Astrocyte (in vitro differentiated cells and primary cell): ENCODE data around the gene SLC38A9. TPM values are rescaled to one million over a fixed set of nuclear protein-coding genes. Genes with fewer than 3 reads are reported as not detected.

Experiments
- DNase-seq: peaks from one replicate; pipeline ENCODE4 v3.0.0-alpha.2; 2010; ENCODE audit warnings: low read depth
- FAIRE-seq: peaks from 2 replicates; lab custom pipeline; 2011; peaks lifted over from hg19 to GRCh38; lab: Jason Lieb, UNC
- H2AFZ ChIP-seq: 2 replicates; pipeline ENCODE4 v1.6.0; 2012; ENCODE audit warnings: low read depth, low read length, inconsistent platforms
- H3K27ac ChIP-seq: 2 replicates; pipeline ENCODE4 v1.5.1; 2011; ENCODE audit warnings: low read depth, low read length, inconsistent platforms
- H3K27me3 ChIP-seq: 2 replicates; pipeline ENCODE4 v1.6.0; 2011; ENCODE audit warnings: low read length, inconsistent platforms; ENCODE audit not compliant: insufficient read depth
- H3K36me3 ChIP-seq: 2 replicates; pipeline ENCODE4 v1.5.1; 2011; ENCODE audit warnings: low read length, inconsistent platforms; ENCODE audit not compliant: insufficient read depth
- H3K4me1 ChIP-seq: 2 replicates; pipeline ENCODE4 v1.5.1; 2011; ENCODE audit warnings: low read length, inconsistent platforms; ENCODE audit not compliant: insufficient read depth
- H3K4me2 ChIP-seq: 2 replicates; pipeline ENCODE4 v1.6.0; 2012; ENCODE audit warnings: low read length, inconsistent platforms
- H3K4me3 ChIP-seq: 2 replicates; pipeline ENCODE4 v1.5.1; 2011; ENCODE audit warnings: low read depth, mild to moderate bottlenecking, low read length, inconsistent platforms; ENCODE audit not compliant: insufficient read depth
- H3K79me2 ChIP-seq: 2 replicates; pipeline ENCODE4 v1.6.0; 2012; ENCODE audit warnings: mild to moderate bottlenecking, low read length, inconsistent platforms; ENCODE audit not compliant: insufficient read depth
- H3K9ac ChIP-seq: 2 replicates; pipeline ENCODE4 v1.6.0; 2012; ENCODE audit warnings: mild to moderate bottlenecking, low read length, inconsistent platforms
- H3K9me3 ChIP-seq: 2 replicates; pipeline ENCODE4 v1.5.1; 2012; ENCODE audit warnings: low read depth, mild to moderate bottlenecking, low read length, inconsistent platforms; ENCODE audit not compliant: insufficient read depth
- H4K20me1 ChIP-seq: 2 replicates; pipeline ENCODE4 v1.6.0; 2012; ENCODE audit warnings: low read length, inconsistent platforms; ENCODE audit not compliant: insufficient read depth
- H3K27ac Mint-ChIP-seq: one replicate; pipeline ENCODE4 v1.8.0; 2021; ENCODE audit warnings: mild to moderate bottlenecking, mixed read lengths; ENCODE audit not compliant: unreplicated experiment
- H3K27me3 Mint-ChIP-seq: one replicate; pipeline ENCODE4 v1.8.0; 2021; ENCODE audit warnings: low read depth, mixed read lengths; ENCODE audit not compliant: unreplicated experiment
- H3K36me3 Mint-ChIP-seq: one replicate; pipeline ENCODE4 v1.8.0; 2021; ENCODE audit warnings: low read depth, mixed read lengths; ENCODE audit not compliant: unreplicated experiment
- H3K4me1 Mint-ChIP-seq: one replicate; pipeline ENCODE4 v1.8.0; 2021; ENCODE audit warnings: low read depth, mixed read lengths; ENCODE audit not compliant: unreplicated experiment
- H3K4me3 Mint-ChIP-seq: one replicate; pipeline ENCODE4 v1.8.0; 2021; ENCODE audit warnings: mild to moderate bottlenecking, moderate library complexity, mixed read lengths; ENCODE audit not compliant: unreplicated experiment
- H3K9me3 Mint-ChIP-seq: one replicate; pipeline ENCODE4 v1.8.0; 2021; ENCODE audit warnings: mild to moderate bottlenecking, mixed read lengths; ENCODE audit not compliant: unreplicated experiment
- CTCF ChIP-seq: IDR thresholded peaks from 2 replicates; pipeline ENCODE4 v1.5.1; 2011; ENCODE audit warnings: low read depth, mild to moderate bottlenecking, inconsistent platforms, low read length, moderate library complexity; ENCODE audit not compliant: insufficient read depth
- EZH2 ChIP-seq: IDR thresholded peaks from 2 replicates; pipeline ENCODE4 v1.6.1; 2012; ENCODE audit warnings: mild to moderate bottlenecking, low read length, inconsistent platforms; ENCODE audit not compliant: insufficient read depth
- total RNA-seq: library from RNA; stranded (reverse); gene quantifications from 2 replicates; pipeline ENCODE4 v1.2.1, GENCODE V29; 2021

The SLC38A9 gene
- total RNA-seq, 1 donor from 2014 or later, result 30.0 TPM

DNA sequence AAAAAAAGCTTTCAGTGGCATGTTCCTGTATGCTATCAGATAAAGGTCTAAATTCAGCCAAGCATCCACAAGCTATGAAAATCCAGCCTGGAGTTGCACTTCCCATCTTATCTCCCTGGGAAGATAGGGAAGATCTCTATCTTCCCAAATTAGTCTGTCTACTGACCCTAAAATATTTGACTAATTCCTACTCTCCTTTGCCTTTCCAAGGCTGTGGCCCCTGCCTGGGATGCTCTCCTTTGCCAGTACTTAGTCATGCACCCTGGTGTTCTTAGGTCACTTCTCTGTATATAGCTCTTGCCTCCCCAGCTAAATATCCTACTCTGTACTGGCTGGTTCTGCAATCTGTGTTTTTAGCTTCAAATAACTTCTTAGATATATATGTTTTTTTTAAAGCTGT, 133.4 kb downstream of the SLC38A9 start:
- peaks cover 10% of the 10 kb centered on the region for H3K4me1 ChIP-seq
- H3K27ac Mint-ChIP-seq, result peak overlapping the region; percentile 58

GRCh38 chr5:55577353-55578060, 134.6 kb downstream of the SLC38A9 start:
- no peaks in the 10 kb centered on the region for H3K9me3 ChIP-seq
- no peak overlapping the region for H3K9ac ChIP-seq
- FAIRE-seq (no peak), DNase-seq (peak; percentile 86)
- TF ChIP-seq EZH2 (no peak), CTCF (no peak)
- H4K20me1 ChIP-seq, result no peaks in the 10 kb centered on the region
- H3K27me3 ChIP-seq, result no peaks in the 10 kb centered on the region
- H3K36me3 ChIP-seq, result no peaks in the 10 kb centered on the region
- H3K4me3 ChIP-seq, result no peak overlapping the region
- peak overlapping the region; percentile 12 for H3K4me2 ChIP-seq
- peaks cover 10% of the 10 kb centered on the region for H3K4me1 ChIP-seq
- Mint-ChIP-seq H3K4me1 (peaks cover 28% of the 10 kb centered on the region), H3K27me3 (no peaks in the 10 kb centered on the region), H3K36me3 (no peaks in the 10 kb centered on the region), H3K9me3 (no peaks in the 10 kb centered on the region), H3K4me3 (peak overlapping the region; percentile 43), H3K27ac (no peak overlapping the region)
- H3K79me2 ChIP-seq, result no peaks in the 10 kb centered on the region
- H3K27ac ChIP-seq, result no peak overlapping the region
- H2AFZ ChIP-seq, result no peak overlapping the region

More for the DNA sequence above, 133.4 kb downstream of the SLC38A9 start:
- FAIRE-seq, result no peak
- no peak overlapping the region for H2AFZ ChIP-seq
- Mint-ChIP-seq H3K4me1 (peaks cover 29% of the 10 kb centered on the region), H3K27me3 (no peaks in the 10 kb centered on the region), H3K4me3 (no peak overlapping the region), H3K9me3 (no peaks in the 10 kb centered on the region), H3K36me3 (no peaks in the 10 kb centered on the region)
- H3K9ac ChIP-seq, result no peak overlapping the region
- no peak overlapping the region for H3K27ac ChIP-seq
- DNase-seq, result peak; percentile 70
- no peaks in the 10 kb centered on the region for H3K27me3 ChIP-seq
- no peaks in the 10 kb centered on the region for H4K20me1 ChIP-seq
- H3K9me3 ChIP-seq, result no peaks in the 10 kb centered on the region
- no peak overlapping the region for H3K4me3 ChIP-seq
- no peak overlapping the region for H3K4me2 ChIP-seq
- no peak for TF ChIP-seq EZH2
- no peak for TF ChIP-seq CTCF
- H3K36me3 ChIP-seq, result no peaks in the 10 kb centered on the region
- H3K79me2 ChIP-seq, result no peaks in the 10 kb centered on the region

DNA sequence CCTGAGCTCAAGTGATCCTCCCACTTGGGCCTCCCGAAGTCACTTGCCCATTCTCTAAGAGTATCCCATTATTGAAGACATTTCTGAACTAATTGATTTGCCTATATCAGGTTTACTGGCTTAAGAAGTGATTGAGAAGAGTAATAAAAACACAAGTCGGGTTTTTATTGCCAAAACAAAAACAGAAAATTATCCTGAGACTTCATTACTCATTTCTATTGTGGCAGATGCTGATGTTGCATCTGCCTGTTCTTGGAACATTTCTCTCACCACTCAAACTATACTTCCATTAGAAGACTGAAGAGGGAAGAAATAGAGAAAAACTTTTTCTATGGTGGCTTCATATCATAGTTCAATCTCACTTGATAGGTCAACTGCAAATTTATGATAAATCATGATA, 135.5 kb downstream of the SLC38A9 start:
- no peak overlapping the region for H2AFZ ChIP-seq

More for the DNA sequence above, 135.5 kb downstream of the SLC38A9 start:
- H3K27me3 Mint-ChIP-seq, result no peaks in the 10 kb centered on the region
- H3K27ac Mint-ChIP-seq, result no peak overlapping the region
- Histone ChIP-seq H3K4me2 (no peak overlapping the region), H3K36me3 (no peaks in the 10 kb centered on the region), H3K4me3 (no peak overlapping the region), H3K4me1 (peaks cover 10% of the 10 kb centered on the region), H3K9ac (no peak overlapping the region), H3K79me2 (no peaks in the 10 kb centered on the region), H4K20me1 (no peaks in the 10 kb centered on the region), H3K9me3 (no peaks in the 10 kb centered on the region), H3K27ac (no peak overlapping the region), H3K27me3 (no peaks in the 10 kb centered on the region)
- no peak for TF ChIP-seq CTCF
- no peak for TF ChIP-seq EZH2
- no peaks in the 10 kb centered on the region for H3K9me3 Mint-ChIP-seq
- peaks cover 29% of the 10 kb centered on the region for H3K4me1 Mint-ChIP-seq
- H3K36me3 Mint-ChIP-seq, result no peaks in the 10 kb centered on the region
- no peak for FAIRE-seq
- no peak for DNase-seq
- H3K4me3 Mint-ChIP-seq, result no peak overlapping the region
